GM13977 (cell line): Measurements from ENCODE around the gene CSNK2A1.

ENCODE experiments used
- DNase-seq: peaks from one replicate; pipeline ENCODE4 v3.0.0; 2012; ENCODE audit warnings: low spot score
- in situ Hi-C: fragments of 300-500 bp; cut with MboI; formaldehyde crosslinking; loops from one replicate; pipeline ENCODE4 v1.12.0; 2022; ENCODE audit warnings: low sequenced_read_pairs, low pct_unique_long_range_greater_than_20kb, mixed read lengths, inconsistent platforms; ENCODE audit not compliant: unreplicated experiment
- TF ChIP-seq, protein P1 (sequence below): IDR thresholded peaks from 2 replicates; pipeline ENCODE4 v1.5.1; 2012; ENCODE audit warnings: mild to moderate bottlenecking, control low read depth; ENCODE audit not compliant: insufficient read depth; ENCODE audit errors: extremely low read depth, missing control alignments

CSNK2A1 gene

GRCh38 chr20:528923-529604, 14.5 kb downstream of the CSNK2A1 start:
- in situ Hi-C loops, result no loop called here
- TF ChIP-seq, protein P1, sequence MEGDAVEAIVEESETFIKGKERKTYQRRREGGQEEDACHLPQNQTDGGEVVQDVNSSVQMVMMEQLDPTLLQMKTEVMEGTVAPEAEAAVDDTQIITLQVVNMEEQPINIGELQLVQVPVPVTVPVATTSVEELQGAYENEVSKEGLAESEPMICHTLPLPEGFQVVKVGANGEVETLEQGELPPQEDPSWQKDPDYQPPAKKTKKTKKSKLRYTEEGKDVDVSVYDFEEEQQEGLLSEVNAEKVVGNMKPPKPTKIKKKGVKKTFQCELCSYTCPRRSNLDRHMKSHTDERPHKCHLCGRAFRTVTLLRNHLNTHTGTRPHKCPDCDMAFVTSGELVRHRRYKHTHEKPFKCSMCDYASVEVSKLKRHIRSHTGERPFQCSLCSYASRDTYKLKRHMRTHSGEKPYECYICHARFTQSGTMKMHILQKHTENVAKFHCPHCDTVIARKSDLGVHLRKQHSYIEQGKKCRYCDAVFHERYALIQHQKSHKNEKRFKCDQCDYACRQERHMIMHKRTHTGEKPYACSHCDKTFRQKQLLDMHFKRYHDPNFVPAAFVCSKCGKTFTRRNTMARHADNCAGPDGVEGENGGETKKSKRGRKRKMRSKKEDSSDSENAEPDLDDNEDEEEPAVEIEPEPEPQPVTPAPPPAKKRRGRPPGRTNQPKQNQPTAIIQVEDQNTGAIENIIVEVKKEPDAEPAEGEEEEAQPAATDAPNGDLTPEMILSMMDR, result no peak
- DNase-seq, result no peak

- no peak for DNase-seq
- TF ChIP-seq, protein P1, result no peak
- in situ Hi-C loops, result no loop called here
Measured at GRCh38 chr20:527571-527886, 16.1 kb downstream of the CSNK2A1 start.

- in situ Hi-C loops, result no loop called here
- TF ChIP-seq, protein P1, result no peak
- no peak for DNase-seq
Measured at GRCh38 chr20:521860-522259, 21.7 kb downstream of the CSNK2A1 start.

GRCh38 chr20:519999-520398, 23.6 kb downstream of the CSNK2A1 start:
- in situ Hi-C loops, result no loop called here
- TF ChIP-seq, protein P1, result no peak
- DNase-seq, result no peak

GRCh38 chr20:517221-517620, 26.4 kb downstream of the CSNK2A1 start:
- in situ Hi-C loops, result no loop called here
- TF ChIP-seq, protein P1, result no peak
- DNase-seq, result no peak

GRCh38 chr20:516799-517198, 26.8 kb downstream of the CSNK2A1 start:
- DNase-seq, result no peak
- in situ Hi-C loops, result no loop called here
- TF ChIP-seq, protein P1, result no peak

DNA sequence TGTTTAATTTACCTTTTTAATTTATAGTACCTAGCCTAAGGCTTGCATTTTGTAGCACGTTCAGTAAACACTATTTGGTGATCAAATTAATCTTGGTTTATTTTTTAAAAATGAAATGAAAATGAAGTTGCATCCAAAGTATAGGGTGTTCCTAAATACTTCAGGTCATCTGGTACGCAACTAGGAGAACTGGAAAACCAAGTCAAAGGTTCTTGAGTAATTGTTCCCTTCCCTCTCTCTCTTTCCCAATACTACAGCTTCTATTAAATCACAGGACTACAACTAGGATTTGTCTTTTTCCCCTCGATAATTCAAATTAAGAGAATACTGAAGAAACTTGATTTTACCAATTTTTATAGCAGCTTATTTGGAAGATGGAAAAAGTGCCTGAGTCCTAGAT, 27.9 kb downstream of the CSNK2A1 start:
- no peak for DNase-seq
- in situ Hi-C loops, result no loop called here
- TF ChIP-seq, protein P1, result no peak
